Measurements from ENCODE around the gene CTDSPL. TPM values are rescaled to one million over a fixed set of nuclear protein-coding genes. Genes with fewer than 3 reads are reported as not detected.

CTDSPL gene
- total and polyA plus RNA-seq, 2 of the 13 experiments (the other 11 are each of a cell fraction or from before 2014, with no cell fraction given): 26.1 to 142 TPM

DNA sequence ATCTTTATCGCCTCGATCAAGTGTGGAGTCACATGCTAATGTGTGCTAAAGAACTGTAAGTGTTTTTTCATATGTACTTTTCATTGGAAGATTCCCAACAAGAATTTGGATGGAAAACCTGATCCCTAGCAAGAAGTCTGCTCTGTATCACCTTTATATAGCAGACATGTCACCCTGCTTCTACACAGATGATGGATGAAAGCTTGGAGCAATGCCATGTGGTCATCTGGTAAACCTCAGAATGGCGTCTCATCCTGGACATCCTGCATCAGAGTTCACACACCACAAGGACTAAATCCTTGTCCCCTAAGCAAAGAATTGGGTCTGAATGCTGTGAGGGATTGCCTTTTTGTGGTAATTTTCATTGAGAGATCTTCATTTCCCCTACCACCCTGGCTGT, 42.1 kb upstream of the CTDSPL start (continued):
- TF ChIP-seq HNRNPH1 (optimal IDR thresholded peaks at IDR 0.05; ENCODE audit: low read depth, low read length) (no peak), FOXK1 (CRISPR knock-in tag; IDR thresholded peaks at IDR 0.05; ENCODE audit: borderline replicate concordance, low read depth) (no peak), TAF1 (CRISPR knock-in tag; IDR thresholded peaks at IDR 0.05) (no peak), IKZF1 (IDR thresholded peaks at IDR 0.05) (no peak)
- TF ChIP-seq, protein P1, sequence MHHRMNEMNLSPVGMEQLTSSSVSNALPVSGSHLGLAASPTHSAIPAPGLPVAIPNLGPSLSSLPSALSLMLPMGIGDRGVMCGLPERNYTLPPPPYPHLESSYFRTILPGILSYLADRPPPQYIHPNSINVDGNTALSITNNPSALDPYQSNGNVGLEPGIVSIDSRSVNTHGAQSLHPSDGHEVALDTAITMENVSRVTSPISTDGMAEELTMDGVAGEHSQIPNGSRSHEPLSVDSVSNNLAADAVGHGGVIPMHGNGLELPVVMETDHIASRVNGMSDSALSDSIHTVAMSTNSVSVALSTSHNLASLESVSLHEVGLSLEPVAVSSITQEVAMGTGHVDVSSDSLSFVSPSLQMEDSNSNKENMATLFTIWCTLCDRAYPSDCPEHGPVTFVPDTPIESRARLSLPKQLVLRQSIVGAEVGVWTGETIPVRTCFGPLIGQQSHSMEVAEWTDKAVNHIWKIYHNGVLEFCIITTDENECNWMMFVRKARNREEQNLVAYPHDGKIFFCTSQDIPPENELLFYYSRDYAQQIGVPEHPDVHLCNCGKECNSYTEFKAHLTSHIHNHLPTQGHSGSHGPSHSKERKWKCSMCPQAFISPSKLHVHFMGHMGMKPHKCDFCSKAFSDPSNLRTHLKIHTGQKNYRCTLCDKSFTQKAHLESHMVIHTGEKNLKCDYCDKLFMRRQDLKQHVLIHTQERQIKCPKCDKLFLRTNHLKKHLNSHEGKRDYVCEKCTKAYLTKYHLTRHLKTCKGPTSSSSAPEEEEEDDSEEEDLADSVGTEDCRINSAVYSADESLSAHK (CRISPR knock-in tag; IDR thresholded peaks at IDR 0.05; ENCODE audit: borderline replicate concordance): no peak
- TF ChIP-seq, protein P2, sequence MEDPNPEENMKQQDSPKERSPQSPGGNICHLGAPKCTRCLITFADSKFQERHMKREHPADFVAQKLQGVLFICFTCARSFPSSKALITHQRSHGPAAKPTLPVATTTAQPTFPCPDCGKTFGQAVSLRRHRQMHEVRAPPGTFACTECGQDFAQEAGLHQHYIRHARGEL (CRISPR knock-in tag; IDR thresholded peaks at IDR 0.05): no peak

DNA sequence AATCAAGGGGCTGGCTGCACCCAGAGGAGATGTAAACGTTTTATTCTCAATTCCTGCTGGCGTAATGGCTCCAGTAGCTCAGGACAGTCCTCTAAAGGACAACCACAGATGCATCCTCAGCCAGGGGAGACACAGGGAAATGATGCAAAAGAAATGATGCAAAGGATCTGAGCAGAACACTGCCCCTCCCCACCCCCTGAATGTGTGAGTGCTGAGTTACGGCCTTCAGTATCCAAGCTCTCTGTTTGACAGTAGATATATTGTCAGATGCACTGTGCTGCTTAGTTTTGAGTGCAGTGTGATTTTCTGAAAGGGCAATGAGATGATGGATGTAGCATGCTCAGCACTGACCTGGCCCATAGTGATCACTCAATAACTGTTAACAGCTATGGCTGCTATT, 41.4 kb upstream of the CTDSPL start:
- in situ Hi-C loops (cut with HindIII; ENCODE audit: extremely low pct_ligation_motif_present, low pct_unique_long_range_greater_than_20kb) (no loop called here), intact Hi-C loops (cut with micrococcal nuclease; ENCODE audit: unreplicated experiment) (no loop called here)
- no peak for DNase-seq (ENCODE audit: low spot score)
- Histone ChIP-seq H3K9ac (ENCODE audit: insufficient read depth, low read depth, low read length) (no peak overlapping the region), H4K20me1 (ENCODE audit: insufficient read depth, low read length) (no peaks in the 10 kb centered on the region), H3K36me3 (replicated peaks in 1 of 2; ENCODE audit: control insufficient read depth in 1 of 2, insufficient read depth in 2 of 2, low read length in 2 of 2) (peaks cover 0 to 2% of the 10 kb centered on the region in 2 experiments; a peak in 2 of 5 replicates), H2AFZ (ENCODE audit: low read length) (no peak overlapping the region), H3K79me2 (ENCODE audit: insufficient read depth, low read length) (no peaks in the 10 kb centered on the region), H3K9me3 (ENCODE audit: low read length) (no peaks in the 10 kb centered on the region), H3K4me2 (ENCODE audit: low read depth, low read length) (no peak overlapping the region), H3K27me3 (ENCODE audit: control insufficient read depth in 1 of 2, insufficient read depth in 2 of 2, low read length in 2 of 2) (no peaks in the 10 kb centered on the region), H3K27ac (ENCODE audit: extremely low read length, insufficient read depth, low read length) (no peak overlapping the region), H3K4me1 (ENCODE audit: insufficient read depth, low read length) (peaks cover 9% of the 10 kb centered on the region), H3K4me3 (replicated peaks in 1 of 3; ENCODE audit: insufficient read depth in 1 of 3, low read depth in 2 of 3, low read length in 3 of 3) (no peak overlapping the region)
- WGBS (ENCODE audit: low lambda C conversion rate): 76% methylated on average over 3 of the region's 3 CpGs
- TF ChIP-seq GATAD2A (CRISPR knock-in tag; IDR thresholded peaks at IDR 0.05): no peak
- no peak for TF ChIP-seq ZNF34 (CRISPR knock-in tag; IDR thresholded peaks at IDR 0.05; ENCODE audit: borderline replicate concordance)
- TF ChIP-seq ZNF121 (CRISPR knock-in tag; IDR thresholded peaks at IDR 0.05): no peak
- BruUV-seq (replicated peaks): no TSS peak
- no peak for FAIRE-seq
- CTCF ChIA-PET (ENCODE audit: low intra/inter-chr PET ratio, low total read pairs): no interaction called here
- POLR2A ChIA-PET: no interaction called here
- no peak for ATAC-seq

Measured in HepG2 (cell line).